Uterus (tissue), 2 donors: ENCODE data around the gene SLC4A1.

Source experiments
- CTCF ChIP-seq, 4 experiments: fragments of 200-600 bp in 2 of 4; fragments of 450-650 bp in 2 of 4; sonication (generic) in 2 of 4; IDR thresholded peaks; one replicate each; pipeline ENCODE4 v1.5.1; 2016 to 2019; ENCODE audit warnings: antibody characterized with exemption in 4 of 4, mild to moderate bottlenecking in 2 of 4, moderate library complexity in 1 of 4
- POLR2A ChIP-seq, 2 donors: fragments of 450-650 bp; IDR thresholded peaks; one replicate each; pipeline ENCODE4 v1.6.1; 2016; ENCODE audit warnings: antibody characterized with exemption in 2 of 2, mild to moderate bottlenecking in 1 of 2, moderate library complexity in 1 of 2

GRCh38 chr17:44229090-44229489, 38.8 kb downstream of the SLC4A1 start:
- TF ChIP-seq CTCF (IDR thresholded peaks at IDR 0.05) (no peak), POLR2A (IDR thresholded peaks at IDR 0.05) (no peak)
